Panc1 (cell line): ENCODE measurements around the gene PPP1R9A.

ENCODE experiments used
- CTCF ChIP-seq: fragments of 450-650 bp; IDR thresholded peaks from 2 replicates; pipeline ENCODE4 v1.5.1; 2017; ENCODE audit warnings: mild to moderate bottlenecking
- POLR2AphosphoS5 ChIP-seq: IDR thresholded peaks from 2 replicates; pipeline ENCODE4 v1.6.1; 2012; ENCODE audit warnings: mild to moderate bottlenecking, low read depth, low read length, moderate library complexity

DNA sequence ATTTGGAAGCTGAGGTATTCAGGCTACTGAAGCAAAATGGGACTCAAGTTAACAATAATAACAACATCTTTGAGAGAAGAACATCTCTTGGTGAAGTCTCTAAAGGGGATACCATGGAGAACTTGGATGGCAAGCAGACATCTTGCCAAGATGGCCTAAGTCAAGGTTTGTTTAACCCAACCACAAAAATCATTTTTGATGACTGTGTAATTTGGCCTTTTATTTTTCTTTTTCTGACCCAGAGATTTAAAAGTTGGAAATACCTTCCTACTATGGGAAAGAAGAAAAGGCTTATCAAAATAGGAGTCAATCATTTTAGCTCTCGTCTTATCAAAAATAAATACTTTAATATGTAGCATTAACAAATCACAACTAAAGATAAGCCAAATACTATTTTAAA lies 344.6 kb downstream of the PPP1R9A start:
- no peak for TF ChIP-seq CTCF
- no peak for TF ChIP-seq POLR2AphosphoS5
